KOPT-K1 (cell line): ENCODE data around the gene AEBP1.

Experiments used
- H3K27ac ChIP-seq: fragments of 200-600 bp; sonication (generic); 2 replicates; pipeline ENCODE4 v1.5.1; 2016; ENCODE audit warnings: antibody characterized with exemption, mild to moderate bottlenecking, low read depth, low read length; ENCODE audit not compliant: poor library complexity, severe bottlenecking
- H3K36me3 ChIP-seq: fragments of 200-600 bp; sonication (generic); 2 replicates; pipeline ENCODE4 v1.5.1; 2017; ENCODE audit warnings: antibody characterized with exemption, mild to moderate bottlenecking, low read length, moderate library complexity; ENCODE audit not compliant: insufficient read depth
- H3K9me3 ChIP-seq: fragments of 200-600 bp; sonication (generic); 2 replicates; pipeline ENCODE4 v1.5.1; 2017; ENCODE audit warnings: antibody characterized with exemption, low read length, mild to moderate bottlenecking; ENCODE audit not compliant: insufficient read depth, poor library complexity, severe bottlenecking

AEBP1 gene

GRCh38 chr7:44103566-44103922 lies 601 bp upstream of the AEBP1 start:
- Histone ChIP-seq H3K9me3 (no peaks in the 10 kb centered on the region), H3K27ac (peak overlapping the region; percentile 100), H3K36me3 (peaks cover 38% of the 10 kb centered on the region)

DNA sequence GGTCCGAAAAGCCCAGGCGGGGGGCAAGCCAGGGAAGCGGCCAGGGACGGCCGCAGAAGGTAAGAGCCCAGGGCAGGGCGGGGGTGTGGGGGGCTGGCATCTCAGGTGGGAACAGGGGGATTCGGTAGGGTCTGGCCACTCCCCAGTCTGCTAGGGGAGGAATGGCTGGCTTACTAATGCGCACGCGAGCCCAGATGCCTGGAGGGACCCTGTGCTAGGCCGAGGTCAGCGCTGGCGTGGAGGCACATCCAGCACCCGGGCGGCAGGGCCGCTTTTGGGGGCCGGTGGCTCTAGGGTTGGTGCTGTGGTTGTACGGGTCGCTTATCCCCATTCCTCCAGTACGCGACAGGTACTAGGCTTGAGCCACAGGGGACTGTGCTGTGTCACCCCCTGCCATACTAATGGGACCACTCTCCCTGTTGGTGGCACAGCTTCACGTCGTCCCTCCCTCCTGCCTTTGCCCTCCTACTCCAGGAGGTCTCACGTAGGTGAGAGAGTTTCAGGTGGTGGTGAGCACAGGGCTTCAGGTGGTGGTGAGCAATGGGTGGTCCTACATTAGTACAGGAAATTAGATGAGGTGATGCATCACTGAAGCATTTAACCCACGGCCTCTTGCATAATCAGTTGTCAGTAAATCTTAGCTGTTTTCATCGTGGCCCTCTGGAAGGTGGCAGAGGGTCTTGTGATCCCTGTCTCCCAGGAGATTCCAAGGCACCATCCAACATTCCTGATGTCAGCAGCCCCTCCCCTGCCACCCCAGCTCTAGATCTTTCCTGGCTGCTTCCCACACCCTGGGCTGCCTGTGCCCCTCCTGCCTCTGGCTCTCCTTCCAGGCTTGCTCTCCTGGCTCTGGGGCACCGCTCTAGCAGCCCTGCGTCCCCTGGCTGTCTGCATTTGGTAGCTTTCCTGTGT lies 971 bp downstream of the AEBP1 start:
- Histone ChIP-seq H3K27ac (peak overlapping the region; percentile 100), H3K36me3 (peaks cover 54% of the 10 kb centered on the region), H3K9me3 (no peaks in the 10 kb centered on the region)

- Histone ChIP-seq H3K27ac (peak overlapping the region; percentile 100), H3K9me3 (no peaks in the 10 kb centered on the region), H3K36me3 (peaks cover 61% of the 10 kb centered on the region)
These were observed 1.7 kb downstream of the AEBP1 start for GRCh38 chr7:44105832-44106231.

- Histone ChIP-seq H3K36me3 (peaks cover 68% of the 10 kb centered on the region), H3K9me3 (no peaks in the 10 kb centered on the region), H3K27ac (peak overlapping the region; percentile 100)
These were observed 2.3 kb downstream of the AEBP1 start for GRCh38 chr7:44106311-44107065.

- Histone ChIP-seq H3K36me3 (peaks cover 76% of the 10 kb centered on the region), H3K9me3 (no peaks in the 10 kb centered on the region), H3K27ac (peak overlapping the region; percentile 100)
These were observed 3.2 kb downstream of the AEBP1 start for GRCh38 chr7:44107116-44107960.

DNA sequence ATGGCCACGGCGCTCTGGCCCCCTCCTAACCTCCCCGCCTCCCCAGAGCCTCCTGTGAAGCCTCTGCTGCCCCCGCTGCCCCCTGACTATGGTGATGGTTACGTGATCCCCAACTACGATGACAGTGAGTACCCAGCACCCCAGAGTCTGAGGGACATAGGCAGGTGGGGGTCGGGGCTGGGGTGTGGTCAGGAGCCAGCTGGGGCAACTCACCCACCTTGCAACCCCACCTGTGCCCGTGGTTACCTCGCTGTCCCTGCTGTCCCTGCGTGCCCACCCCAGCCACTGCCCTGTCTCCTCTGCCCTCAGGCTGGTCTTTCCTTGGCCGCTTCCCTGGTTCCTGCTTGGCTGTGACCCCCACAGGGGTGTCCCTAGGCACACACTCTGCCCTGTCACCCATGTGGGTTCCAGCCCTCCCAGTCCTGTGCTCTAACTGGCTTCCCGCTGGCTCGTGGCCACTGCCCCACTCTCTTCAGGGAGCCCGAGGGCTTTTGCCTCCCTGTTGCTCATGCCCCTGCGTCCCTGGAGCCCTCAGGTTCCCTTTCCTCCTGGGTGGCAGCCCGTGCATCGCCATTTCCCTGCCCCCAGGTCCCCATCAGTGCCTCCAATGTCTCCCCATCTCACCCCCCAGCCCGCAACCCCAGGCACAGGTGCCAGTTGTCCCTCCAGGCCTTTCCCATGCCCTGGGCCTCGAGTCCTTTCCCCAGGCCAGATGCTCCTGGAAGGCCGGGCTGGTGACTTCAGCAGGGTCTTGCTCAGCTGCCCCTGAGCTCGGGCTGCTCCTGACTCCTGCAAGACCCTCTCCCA lies 4.0 kb downstream of the AEBP1 start:
- peaks cover 84% of the 10 kb centered on the region for H3K36me3 ChIP-seq
- H3K27ac ChIP-seq = peak overlapping the region; percentile 100
- no peaks in the 10 kb centered on the region for H3K9me3 ChIP-seq

DNA sequence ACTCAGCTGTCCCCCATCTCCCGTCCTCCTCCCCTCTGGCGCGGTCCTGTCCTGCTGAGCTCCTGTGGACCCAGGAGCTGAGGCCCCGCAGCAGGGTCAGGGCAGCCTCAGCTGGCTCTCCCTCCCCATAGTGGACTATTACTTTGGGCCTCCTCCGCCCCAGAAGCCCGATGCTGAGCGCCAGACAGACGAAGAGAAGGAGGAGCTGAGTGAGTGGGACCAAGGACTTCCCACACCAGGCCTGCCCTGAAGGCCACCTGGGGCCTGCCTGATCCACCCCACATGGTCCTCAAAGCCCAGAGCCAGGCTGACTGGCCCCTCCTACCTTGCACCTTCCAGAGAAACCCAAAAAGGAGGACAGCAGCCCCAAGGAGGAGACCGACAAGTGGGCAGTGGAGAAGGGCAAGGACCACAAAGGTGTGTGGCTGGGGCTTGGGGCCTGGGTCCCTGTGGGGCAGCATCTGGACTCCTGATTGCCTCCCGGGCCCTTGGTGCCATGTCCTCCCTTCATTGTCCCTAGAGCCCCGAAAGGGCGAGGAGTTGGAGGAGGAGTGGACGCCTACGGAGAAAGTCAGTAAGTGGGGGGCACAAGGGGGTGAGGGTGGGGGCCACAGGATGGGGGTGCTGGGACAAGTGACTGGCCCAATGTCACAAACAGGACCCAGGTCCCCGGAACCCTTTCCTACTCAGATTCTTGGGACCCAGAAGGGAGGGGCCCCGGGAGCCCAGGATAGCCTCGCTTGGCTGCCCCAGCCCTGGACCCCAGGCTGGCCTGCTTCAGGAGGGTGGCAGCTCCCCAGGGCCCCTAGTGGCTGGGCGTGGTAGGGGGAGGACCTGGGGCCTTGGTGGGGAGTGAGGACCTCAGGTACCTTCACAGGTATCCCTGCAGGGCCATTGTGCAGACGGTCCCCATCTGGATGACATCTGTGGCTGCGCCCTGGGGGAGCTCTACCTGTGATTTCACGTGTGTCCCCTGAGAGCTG lies 4.9 kb downstream of the AEBP1 start:
- H3K27ac ChIP-seq = peak overlapping the region; percentile 100
- no peaks in the 10 kb centered on the region for H3K9me3 ChIP-seq
- peaks cover 93% of the 10 kb centered on the region for H3K36me3 ChIP-seq

GRCh38 chr7:44109991-44110390 lies 5.8 kb downstream of the AEBP1 start:
- Histone ChIP-seq H3K9me3 (no peaks in the 10 kb centered on the region), H3K36me3 (peaks cover 100% of the 10 kb centered on the region), H3K27ac (peak overlapping the region; percentile 100)

- Histone ChIP-seq H3K9me3 (no peaks in the 10 kb centered on the region), H3K27ac (peak overlapping the region; percentile 100), H3K36me3 (peaks cover 100% of the 10 kb centered on the region)
These were observed 6.8 kb downstream of the AEBP1 start for GRCh38 chr7:44110719-44111635.

DNA sequence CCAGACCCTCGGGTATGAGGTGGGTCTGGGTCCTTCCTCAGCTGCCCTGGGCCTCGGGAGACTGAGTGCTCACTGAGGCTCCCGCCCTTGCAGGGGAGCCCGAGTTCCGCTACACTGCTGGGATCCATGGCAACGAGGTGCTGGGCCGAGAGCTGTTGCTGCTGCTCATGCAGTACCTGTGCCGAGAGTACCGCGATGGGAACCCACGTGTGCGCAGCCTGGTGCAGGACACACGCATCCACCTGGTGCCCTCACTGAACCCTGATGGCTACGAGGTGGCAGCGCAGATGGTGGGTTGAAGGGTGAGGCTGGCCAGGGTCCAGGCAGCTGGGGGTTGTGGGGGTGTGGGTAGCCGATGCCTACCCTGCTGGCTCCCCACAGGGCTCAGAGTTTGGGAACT lies 7.6 kb downstream of the AEBP1 start:
- Histone ChIP-seq H3K27ac (peak overlapping the region; percentile 100), H3K36me3 (peaks cover 100% of the 10 kb centered on the region), H3K9me3 (no peaks in the 10 kb centered on the region)

DNA sequence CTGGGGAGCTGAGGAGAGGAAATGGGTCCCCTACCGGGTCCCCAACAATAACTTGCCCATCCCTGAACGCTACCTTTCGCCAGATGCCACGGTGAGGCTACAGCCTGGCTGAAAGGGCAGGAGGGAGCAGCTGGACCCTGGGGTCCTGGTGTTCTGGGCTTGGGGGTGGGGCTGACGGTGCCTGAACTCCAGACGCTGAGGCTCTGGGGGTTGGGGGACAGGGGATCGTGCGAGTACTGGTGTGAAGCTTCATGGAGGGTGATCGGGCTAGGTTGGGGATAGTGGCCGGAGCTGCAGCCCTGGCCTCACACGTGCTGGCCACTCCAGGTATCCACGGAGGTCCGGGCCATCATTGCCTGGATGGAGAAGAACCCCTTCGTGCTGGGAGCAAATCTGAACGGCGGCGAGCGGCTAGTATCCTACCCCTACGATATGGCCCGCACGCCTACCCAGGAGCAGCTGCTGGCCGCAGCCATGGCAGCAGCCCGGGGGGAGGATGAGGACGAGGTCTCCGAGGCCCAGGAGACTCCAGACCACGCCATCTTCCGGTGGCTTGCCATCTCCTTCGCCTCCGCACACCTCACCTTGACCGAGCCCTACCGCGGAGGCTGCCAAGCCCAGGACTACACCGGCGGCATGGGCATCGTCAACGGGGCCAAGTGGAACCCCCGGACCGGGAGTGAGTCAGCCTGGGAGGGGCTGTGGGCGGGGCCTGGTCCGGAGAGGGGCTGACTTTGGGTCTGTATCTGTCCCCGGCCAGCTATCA lies 8.3 kb downstream of the AEBP1 start:
- Histone ChIP-seq H3K27ac (peak overlapping the region; percentile 100), H3K9me3 (no peaks in the 10 kb centered on the region), H3K36me3 (peaks cover 100% of the 10 kb centered on the region)
